ENCODE data around the gene LCLAT1. TPM values are rescaled to one million over a fixed set of nuclear protein-coding genes. Genes with fewer than 3 reads are reported as not detected.

Gene LCLAT1
- total RNA-seq, 4 donors from 2014 or later = 10.3 to 20.6 (median 17.7) TPM

GRCh38 chr2:30516166-30516565 is 69.1 kb downstream of the LCLAT1 start:
- TF ChIP-seq POLR2A (IDR thresholded peaks at IDR 0.05) (no peak), EP300 (IDR thresholded peaks at IDR 0.05) (no peak), POLR2AphosphoS5 (IDR thresholded peaks at IDR 0.05) (no peak), CTCF (IDR thresholded peaks at IDR 0.05) (no peak)

GRCh38 chr2:30519796-30520195 is 72.8 kb downstream of the LCLAT1 start:
- H3K4me3 ChIP-seq = no peak overlapping the region
- no peak for DNase-seq (ENCODE audit: low spot score in 2 of 2)
- TF ChIP-seq EP300 (IDR thresholded peaks at IDR 0.05) (no peak), POLR2A (IDR thresholded peaks at IDR 0.05) (no peak), POLR2AphosphoS5 (IDR thresholded peaks at IDR 0.05) (no peak), CTCF (IDR thresholded peaks at IDR 0.05) (no peak)
- H3K4me1 ChIP-seq = no peaks in the 10 kb centered on the region
- H3K27me3 ChIP-seq = no peaks in the 10 kb centered on the region
- H3K9me3 ChIP-seq = peaks cover 4% of the 10 kb centered on the region
- H3K27ac ChIP-seq = no peak overlapping the region
- H3K36me3 ChIP-seq = peaks cover 9% of the 10 kb centered on the region
- WGBS = over 99% methylated on average over 16 of the region's 16 CpGs

More at GRCh38 chr2:30516166-30516565, 69.1 kb downstream of the LCLAT1 start:
- DNase-seq (ENCODE audit: low spot score in 2 of 2) = no peak
- 90% methylated on average over 18 of the region's 18 CpGs for WGBS
- peaks cover 6% of the 10 kb centered on the region for H3K4me1 ChIP-seq
- no peak overlapping the region for H3K4me3 ChIP-seq
- peaks cover 4% of the 10 kb centered on the region for H3K9me3 ChIP-seq
- H3K27ac ChIP-seq = no peak overlapping the region
- no peaks in the 10 kb centered on the region for H3K27me3 ChIP-seq
- peaks cover 9% of the 10 kb centered on the region for H3K36me3 ChIP-seq

GRCh38 chr2:30522421-30522820 is 75.4 kb downstream of the LCLAT1 start:
- Histone ChIP-seq H3K27me3 (no peaks in the 10 kb centered on the region), H3K4me1 (no peaks in the 10 kb centered on the region), H3K9me3 (peaks cover 4% of the 10 kb centered on the region), H3K4me3 (no peak overlapping the region), H3K36me3 (peaks cover 17% of the 10 kb centered on the region), H3K27ac (no peak overlapping the region)
- 96% methylated on average over 2 of the region's 2 CpGs for WGBS
- DNase-seq (ENCODE audit: low spot score in 2 of 2) = no peak
- TF ChIP-seq POLR2AphosphoS5 (IDR thresholded peaks at IDR 0.05) = no peak
- no peak for TF ChIP-seq EP300 (IDR thresholded peaks at IDR 0.05)
- TF ChIP-seq CTCF (IDR thresholded peaks at IDR 0.05) = no peak
- TF ChIP-seq POLR2A (IDR thresholded peaks at IDR 0.05) = no peak

- H3K4me1 ChIP-seq = no peaks in the 10 kb centered on the region
- no peak overlapping the region for H3K4me3 ChIP-seq
- WGBS = 82% methylated on average over 2 of the region's 2 CpGs
- TF ChIP-seq POLR2A (IDR thresholded peaks at IDR 0.05) (no peak), CTCF (IDR thresholded peaks at IDR 0.05) (no peak), POLR2AphosphoS5 (IDR thresholded peaks at IDR 0.05) (no peak), EP300 (IDR thresholded peaks at IDR 0.05) (no peak)
- no peak for DNase-seq (ENCODE audit: low spot score in 2 of 2)
- H3K27me3 ChIP-seq = no peaks in the 10 kb centered on the region
- H3K36me3 ChIP-seq = peaks cover 8% of the 10 kb centered on the region
- no peak overlapping the region for H3K27ac ChIP-seq
- H3K9me3 ChIP-seq = no peaks in the 10 kb centered on the region
Measured at GRCh38 chr2:30527411-30527810, 80.4 kb downstream of the LCLAT1 start.

- no peaks in the 10 kb centered on the region for H3K4me1 ChIP-seq
- WGBS = 83% methylated on average over 2 of the region's 2 CpGs
- no peaks in the 10 kb centered on the region for H3K9me3 ChIP-seq
- TF ChIP-seq POLR2AphosphoS5 (IDR thresholded peaks at IDR 0.05) (no peak), EP300 (IDR thresholded peaks at IDR 0.05) (no peak), CTCF (IDR thresholded peaks at IDR 0.05) (no peak), POLR2A (IDR thresholded peaks at IDR 0.05) (no peak)
- peaks cover 8% of the 10 kb centered on the region for H3K36me3 ChIP-seq
- H3K27ac ChIP-seq = no peak overlapping the region
- H3K4me3 ChIP-seq = no peak overlapping the region
- H3K27me3 ChIP-seq = no peaks in the 10 kb centered on the region
- DNase-seq (ENCODE audit: low spot score in 2 of 2) = no peak
Measured at GRCh38 chr2:30527859-30528258, 80.8 kb downstream of the LCLAT1 start.

Data from suprapubic skin (tissue), 4 donors.